Spleen (tissue), 11 donors: Measurements from ENCODE around the gene ATP11C. TPM values are rescaled to one million over a fixed set of nuclear protein-coding genes. Genes with fewer than 3 reads are reported as not detected.
"Not testable (repeated sequence)": the region's sequence is repeated elsewhere in the genome, so short reads cannot be mapped to it uniquely, and the experiment has no call there.

Experiments
- DNase-seq: peaks from one replicate; pipeline ENCODE4 v3.0.0-alpha.2; 2020
- H3K27ac ChIP-seq, 8 donors: fragments of 200-600 bp; sonication (generic) in 7 of 8; 1 replicate in 4 of 8; 2 replicates in 4 of 8; pipeline versions ENCODE4 v1.5.0 to v1.8.0; 2016 to 2021; ENCODE audit warnings: inconsistent platforms in 4 of 8, mild to moderate bottlenecking in 4 of 8, moderate library complexity in 1 of 8
- H3K27me3 ChIP-seq, 7 donors: fragments of 200-600 bp; sonication (generic) in 6 of 7; replicated peaks in 1 of 7; 1 replicate in 4 of 7; 2 replicates in 3 of 7; pipeline versions ENCODE4 v1.5.0 to v1.8.0; 2016 to 2021; ENCODE audit warnings: inconsistent platforms in 3 of 7, mild to moderate bottlenecking in 1 of 7
- H3K36me3 ChIP-seq, 6 donors: fragments of 200-600 bp; sonication (generic) in 5 of 6; 1 replicate in 4 of 6; 2 replicates in 2 of 6; pipeline versions ENCODE4 v1.5.0 to v1.8.0; 2016 to 2021; ENCODE audit warnings: inconsistent platforms in 2 of 6
- H3K4me1 ChIP-seq, 6 donors: fragments of 200-600 bp; sonication (generic) in 5 of 6; 1 replicate in 3 of 6; 2 replicates in 3 of 6; pipeline versions ENCODE4 v1.5.0 to v1.8.0; 2016 to 2021; ENCODE audit warnings: inconsistent platforms in 3 of 6
- H3K4me3 ChIP-seq, 8 donors: fragments of 200-600 bp; sonication (generic) in 7 of 8; 1 replicate in 4 of 8; 2 replicates in 4 of 8; pipeline versions ENCODE4 v1.5.0 to v1.8.0; 2016 to 2021; ENCODE audit warnings: inconsistent platforms in 4 of 8, mild to moderate bottlenecking in 4 of 8, moderate library complexity in 2 of 8
- H3K9me3 ChIP-seq, 8 donors: fragments of 200-600 bp; sonication (generic) in 7 of 8; 1 replicate in 4 of 8; 2 replicates in 4 of 8; pipeline versions ENCODE4 v1.5.0 to v1.8.0; 2016 to 2021; ENCODE audit warnings: inconsistent platforms in 4 of 8
- POLR2A ChIP-seq, 3 donors: fragments of 450-650 bp; IDR thresholded peaks; one replicate each; pipeline ENCODE4 v1.5.1; 2017; ENCODE audit warnings: antibody characterized with exemption in 3 of 3, mild to moderate bottlenecking in 1 of 3
- POLR2AphosphoS5 ChIP-seq, 3 donors: sonication (generic); formaldehyde crosslinking; IDR thresholded peaks; one replicate each; pipeline ENCODE4 v1.5.1; 2017; ENCODE audit warnings: antibody characterized with exemption in 3 of 3
- WGBS, 5 donors: extraction: QIAGEN DNeasy Blood & Tissue Kit in 3 of 5; methylation state at CpG; one replicate each; pipeline versions ENCODE4 v1.1.5 to v1.1.7; 2013 to 2018; 5-methylcytosine and 5-hydroxymethylcytosine counted together
- intact Hi-C: fragments of 100-400 bp; cut with DNase I; formaldehyde crosslinking; loops from one replicate; pipeline ENCODE4 v1.15.0; 2023; ENCODE audit warnings: low total_unique reads
- polyA plus RNA-seq, 3 donors: library from polyadenylated mRNA; stranded (reverse); fragments of 200-250 nt; gene quantifications; one replicate each; pipeline ENCODE4 v1.2.1, GENCODE V29; 2013
- total RNA-seq, 7 donors: library from RNA; depleted of rRNA in 3 of 7; stranded (reverse); fragments of >200 nt in 3 of 7; fragmentation: NEBNext Ultra II Directional in 4 of 7; extraction: Animal tissue kit (Norgen Biotek cat#: 25700) in 4 of 7; gene quantifications; one replicate each; pipeline versions ENCODE4 v1.1.0 to v1.2.1, GENCODE V29; 2016 to 2021
- TF ChIP-seq, protein P1 (sequence below), 11 experiments: fragments of 200-600 bp in 7 of 11; fragments of 450-650 bp in 4 of 11; sonication (generic) in 4 of 11; IDR thresholded peaks in 8 of 11; conservative IDR thresholded peaks in 3 of 11; 1 replicate in 7 of 11; 2 replicates in 4 of 11; pipeline versions ENCODE4 v1.4.0 to v1.8.0; 2016 to 2021; ENCODE audit warnings: antibody characterized with exemption in 11 of 11, inconsistent platforms in 4 of 11, mild to moderate bottlenecking in 1 of 11
- donor health status: healthy with polysubstance abuse.
- donor health status: DM: no; HTN: no; CAD: no; lungs with moderate emphysema.
- donor health status: DM: no; HTN: no; CAD: no.
- donor health status: Bipolar disorder and iron deficiency.
- donor health status: healthy.
- donor health status: DM: no; HTN: no; CAD: no.
- donor health status: DM: yes; HTN: yes; CAD: no.

Gene ATP11C
- total and polyA plus RNA-seq, 10 donors, result 6.0 to 52.2 (median 28.8) TPM

DNA sequence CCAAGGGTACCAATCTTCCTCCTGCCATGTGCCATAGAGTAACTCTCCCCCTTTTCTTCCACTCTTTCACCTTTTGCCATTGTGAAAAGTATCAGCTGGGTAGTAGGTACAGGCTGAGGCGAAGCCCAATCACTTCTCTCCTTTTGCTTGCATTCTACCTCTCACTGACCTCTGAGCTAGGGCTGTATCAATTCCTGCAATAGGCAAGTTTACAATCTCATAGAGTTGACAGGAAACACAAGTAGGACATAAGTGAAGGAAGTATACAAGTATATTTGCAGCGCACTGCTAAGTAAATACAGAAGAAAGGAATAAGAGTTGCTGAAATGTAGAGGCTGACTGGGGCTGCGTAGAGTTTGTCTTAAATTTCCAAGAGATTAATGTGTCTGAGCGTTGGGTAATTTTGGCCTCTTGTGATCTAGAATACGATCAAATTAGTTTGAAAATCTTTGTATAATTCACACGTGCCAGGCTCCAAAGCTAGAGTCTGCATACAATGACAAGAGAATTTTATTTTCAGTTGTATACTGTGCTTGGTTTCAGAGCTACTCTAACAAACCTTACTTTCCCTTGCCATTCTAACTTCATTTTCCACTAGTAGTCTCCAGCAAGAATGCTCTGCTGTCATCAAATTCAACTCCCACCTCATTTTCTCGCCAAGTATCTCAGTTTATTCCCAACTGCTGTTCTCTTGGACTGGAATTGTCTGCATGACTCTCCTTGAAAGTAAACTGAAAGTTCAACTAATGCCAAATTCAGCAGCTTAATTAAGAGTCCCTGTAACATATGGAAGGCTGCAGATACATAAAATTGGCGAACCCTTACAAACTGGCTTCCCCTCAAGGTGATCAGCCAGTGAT lies 90.3 kb downstream of the ATP11C start:
- DNase-seq, result no peak
- H3K27me3 ChIP-seq, result no peaks in the 10 kb centered on the region
- TF ChIP-seq POLR2AphosphoS5 (IDR thresholded peaks at IDR 0.05), result no peak
- TF ChIP-seq POLR2A (IDR thresholded peaks at IDR 0.05), result no peak
- TF ChIP-seq, protein P1, sequence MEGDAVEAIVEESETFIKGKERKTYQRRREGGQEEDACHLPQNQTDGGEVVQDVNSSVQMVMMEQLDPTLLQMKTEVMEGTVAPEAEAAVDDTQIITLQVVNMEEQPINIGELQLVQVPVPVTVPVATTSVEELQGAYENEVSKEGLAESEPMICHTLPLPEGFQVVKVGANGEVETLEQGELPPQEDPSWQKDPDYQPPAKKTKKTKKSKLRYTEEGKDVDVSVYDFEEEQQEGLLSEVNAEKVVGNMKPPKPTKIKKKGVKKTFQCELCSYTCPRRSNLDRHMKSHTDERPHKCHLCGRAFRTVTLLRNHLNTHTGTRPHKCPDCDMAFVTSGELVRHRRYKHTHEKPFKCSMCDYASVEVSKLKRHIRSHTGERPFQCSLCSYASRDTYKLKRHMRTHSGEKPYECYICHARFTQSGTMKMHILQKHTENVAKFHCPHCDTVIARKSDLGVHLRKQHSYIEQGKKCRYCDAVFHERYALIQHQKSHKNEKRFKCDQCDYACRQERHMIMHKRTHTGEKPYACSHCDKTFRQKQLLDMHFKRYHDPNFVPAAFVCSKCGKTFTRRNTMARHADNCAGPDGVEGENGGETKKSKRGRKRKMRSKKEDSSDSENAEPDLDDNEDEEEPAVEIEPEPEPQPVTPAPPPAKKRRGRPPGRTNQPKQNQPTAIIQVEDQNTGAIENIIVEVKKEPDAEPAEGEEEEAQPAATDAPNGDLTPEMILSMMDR (IDR thresholded peaks at IDR 0.05 in 8 of 11, conservative IDR thresholded peaks at IDR 0.05 in 3 of 11), result no peak
- H3K27ac ChIP-seq, result no peak overlapping the region
- no peak overlapping the region for H3K4me3 ChIP-seq
- peaks cover 0 to 11% (median 5%) of the 10 kb centered on the region in 6 donors for H3K4me1 ChIP-seq
- WGBS, 5 donors, result 72 to 93% (median 89%) methylated on average over 8 of the region's 8 CpGs
- intact Hi-C loops, result no loop called here
- H3K36me3 ChIP-seq, result no peaks in the 10 kb centered on the region
- H3K9me3 ChIP-seq, result peaks cover 0 to 12% (median 5%) of the 10 kb centered on the region in 8 donors

- H3K9me3 ChIP-seq, result peaks cover 0 to 12% (median 5%) of the 10 kb centered on the region in 8 donors
- H3K27me3 ChIP-seq, intact Hi-C loops, H3K27ac ChIP-seq, H3K4me3 ChIP-seq, H3K36me3 ChIP-seq, DNase-seq: not testable (repeated sequence)
- peaks cover 0 to 14% (median 12%) of the 10 kb centered on the region in 6 donors for H3K4me1 ChIP-seq
- 90 to 99% (median 96%) methylated on average over 5 of the region's 5 CpGs for WGBS, 5 donors
Observed at GRCh38 chrX:139836335-139836734, 96.5 kb downstream of the ATP11C start.

DNA sequence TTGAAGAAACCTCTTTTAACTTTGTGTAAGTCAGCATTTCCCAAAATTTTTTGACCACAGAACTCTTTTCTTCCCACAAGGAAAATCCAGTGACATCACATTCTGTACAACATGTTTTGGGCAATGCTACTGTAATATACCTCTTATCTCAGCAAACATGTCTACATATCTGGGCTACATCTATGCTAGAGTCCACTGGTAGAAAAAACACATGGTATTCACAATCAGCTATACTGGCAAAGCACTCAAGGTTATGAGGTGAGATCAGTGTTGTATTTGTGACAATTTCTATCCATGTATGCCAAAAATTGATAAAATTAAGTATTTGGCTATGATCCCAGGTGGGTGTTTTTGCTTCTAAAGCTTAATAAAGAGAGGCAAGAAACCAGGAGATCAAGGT lies 98.0 kb downstream of the ATP11C start:
- intact Hi-C loops, result no loop called here
- Histone ChIP-seq H3K4me1 (peaks cover 0 to 25% (median 17%) of the 10 kb centered on the region in 6 donors), H3K9me3 (peaks cover 0 to 12% (median 5%) of the 10 kb centered on the region in 8 donors), H3K27me3 (no peaks in the 10 kb centered on the region), H3K27ac (no peak overlapping the region), H3K36me3 (no peaks in the 10 kb centered on the region), H3K4me3 (no peak overlapping the region)
- TF ChIP-seq, protein P1 (IDR thresholded peaks at IDR 0.05 in 8 of 11, conservative IDR thresholded peaks at IDR 0.05 in 3 of 11), result no peak
- DNase-seq, result no peak

- Histone ChIP-seq H3K27me3 (no peaks in the 10 kb centered on the region), H3K36me3 (no peaks in the 10 kb centered on the region), H3K27ac (no peak overlapping the region), H3K9me3 (no peaks in the 10 kb centered on the region), H3K4me3 (no peak overlapping the region), H3K4me1 (peaks cover 0 to 25% (median 17%) of the 10 kb centered on the region in 6 donors)
- TF ChIP-seq, protein P1 (IDR thresholded peaks at IDR 0.05 in 8 of 11, conservative IDR thresholded peaks at IDR 0.05 in 3 of 11), result no peak
- no peak for TF ChIP-seq POLR2A (IDR thresholded peaks at IDR 0.05)
- TF ChIP-seq POLR2AphosphoS5 (IDR thresholded peaks at IDR 0.05), result no peak
- WGBS, 5 donors, result 64 to 82% (median 77%) methylated on average over 3 of the region's 3 CpGs
- intact Hi-C loops, result no loop called here
- DNase-seq, result no peak
Observed at GRCh38 chrX:139832718-139833309, 100.0 kb downstream of the ATP11C start.
